H1 (cell line): Measurements from ENCODE around the gene ZBTB34. TPM values are rescaled to one million over a fixed set of nuclear protein-coding genes. Genes with fewer than 3 reads are reported as not detected.

Experiments used
- CTCF ChIA-PET: fragments of 300-600 bp; sonication (Branson Sonifier 250); formaldehyde crosslinking; loops from one replicate; lab custom pipeline; 2021; ENCODE audit not compliant: partially characterized antibody; lab: Charles Lee
- POLR2A ChIA-PET: fragments of 300-600 bp; sonication (Branson Sonifier 250); formaldehyde crosslinking; loops from one replicate; lab custom pipeline; 2021; ENCODE audit warnings: inconsistent platforms; ENCODE audit not compliant: partially characterized antibody; lab: Charles Lee
- DNase-seq, 2 experiments: peaks; one replicate each; pipeline versions ENCODE4 v3.0.0 to v3.0.0-alpha.2; 2010 to 2022; ENCODE audit warnings: low spot score in 2 of 2, low read depth in 1 of 2, mixed read lengths in 1 of 2
- FAIRE-seq: peaks from 2 replicates; lab custom pipeline; 2011; peaks lifted over from hg19 to GRCh38; lab: Jason Lieb, UNC
- H2AFZ ChIP-seq: 2 replicates; pipeline ENCODE4 v1.8.1; 2012; ENCODE audit warnings: low read length, inconsistent platforms
- H2AK5ac ChIP-seq: 2 replicates; pipeline ENCODE4 v1.6.1; 2013; ENCODE audit warnings: low read depth, low read length
- H2BK120ac ChIP-seq: replicated peaks from 2 replicates; pipeline ENCODE3; 2013; ENCODE audit warnings: low read depth, low read length, inconsistent platforms
- H2BK12ac ChIP-seq: 2 replicates; pipeline ENCODE4 v1.6.1; 2013; ENCODE audit warnings: low read depth, low read length
- H2BK15ac ChIP-seq: 2 replicates; pipeline ENCODE4 v1.6.1; 2013; ENCODE audit warnings: low read length
- H2BK20ac ChIP-seq: 2 replicates; pipeline ENCODE4 v1.6.1; 2013; ENCODE audit warnings: low read length
- H2BK5ac ChIP-seq: 2 replicates; pipeline ENCODE4 v1.6.1; 2013; ENCODE audit warnings: low read depth, low read length
- H3K14ac ChIP-seq: 2 replicates; pipeline ENCODE4 v1.6.1; 2013; ENCODE audit warnings: inconsistent platforms; ENCODE audit not compliant: insufficient read length
- H3K18ac ChIP-seq: 2 replicates; pipeline ENCODE4 v1.6.1; 2013; ENCODE audit warnings: low read length; ENCODE audit errors: extremely low read depth
- H3K23ac ChIP-seq: 2 replicates; pipeline ENCODE4 v1.6.1; 2013; ENCODE audit warnings: inconsistent platforms; ENCODE audit not compliant: insufficient read length
- H3K23me2 ChIP-seq: 2 replicates; pipeline ENCODE4 v1.6.1; 2013; ENCODE audit warnings: low read depth, low read length
- H3K27ac ChIP-seq: 2 replicates; pipeline ENCODE4 v1.6.1; 2011; ENCODE audit warnings: low read depth, low read length, inconsistent platforms
- H3K27me3 ChIP-seq, 4 experiments: replicated peaks in 1 of 4; 1 replicate in 1 of 4; 2 replicates in 3 of 4; pipeline versions ENCODE4 v1.6.1 to v1.8.1; 2011 to 2013; ENCODE audit warnings: low read length in 3 of 4, mild to moderate bottlenecking in 3 of 4, inconsistent platforms in 2 of 4, mixed read lengths in 2 of 4, moderate library complexity in 1 of 4; ENCODE audit not compliant: control insufficient read depth in 3 of 4, insufficient read depth in 3 of 4; ENCODE audit errors: extremely low read depth in 1 of 4
- H3K36me3 ChIP-seq, 4 experiments: 2 replicates each; pipeline versions ENCODE4 v1.6.1 to v1.8.1; 2011 to 2013; ENCODE audit warnings: mild to moderate bottlenecking in 4 of 4, low read length in 3 of 4, moderate library complexity in 2 of 4, control low read depth in 1 of 4, inconsistent platforms in 1 of 4; ENCODE audit not compliant: insufficient read depth in 4 of 4, control insufficient read depth in 2 of 4
- H3K4ac ChIP-seq: replicated peaks from 2 replicates; pipeline ENCODE3; 2013; ENCODE audit warnings: low read length, low read depth, mixed read lengths, inconsistent platforms; ENCODE audit not compliant: insufficient read length
- H3K4me1 ChIP-seq, 4 experiments: replicated peaks in 1 of 4; 1 replicate in 1 of 4; 2 replicates in 3 of 4; pipeline versions ENCODE4 v1.6.1 to v1.8.1; 2011 to 2013; ENCODE audit warnings: low read length in 3 of 4, inconsistent platforms in 2 of 4, mixed read lengths in 1 of 4; ENCODE audit not compliant: insufficient read depth in 4 of 4, control insufficient read depth in 3 of 4
- H3K4me2 ChIP-seq, 2 experiments: 2 replicates each; pipeline versions ENCODE4 v1.6.1 to v1.8.1; 2011 to 2013; ENCODE audit warnings: low read depth in 2 of 2, low read length in 2 of 2, control low read depth in 1 of 2, inconsistent platforms in 1 of 2, mild to moderate bottlenecking in 1 of 2; ENCODE audit not compliant: insufficient read depth in 1 of 2
- H3K4me3 ChIP-seq, 4 experiments: fragments of 200-600, 300-600 bp in 1 of 4; sonication (generic), shearing (Covaris generic), sonication (Bioruptor Twin) in 1 of 4; 2 replicates each; pipeline versions ENCODE4 v1.5.1 to v1.8.1; 2011 to 2016; ENCODE audit warnings: low read length in 4 of 4, low read depth in 3 of 4, control low read depth in 2 of 4, inconsistent platforms in 2 of 4, mild to moderate bottlenecking in 2 of 4, mixed read lengths in 1 of 4, moderate library complexity in 1 of 4; ENCODE audit not compliant: insufficient read depth in 2 of 4; ENCODE audit errors: extremely low read depth in 1 of 4
- H3K56ac ChIP-seq: replicated peaks from 2 replicates; pipeline ENCODE3; 2013; ENCODE audit warnings: low read depth, mild to moderate bottlenecking, mixed read lengths, low read length, inconsistent platforms; ENCODE audit not compliant: insufficient read length
- H3K79me1 ChIP-seq: 2 replicates; pipeline ENCODE4 v1.6.1; 2013; ENCODE audit warnings: low read depth, low read length, control low read depth
- H3K79me2 ChIP-seq, 2 experiments: 2 replicates each; pipeline versions ENCODE4 v1.6.1 to v1.8.1; 2012 to 2013; ENCODE audit warnings: low read length in 2 of 2, mild to moderate bottlenecking in 2 of 2, inconsistent platforms in 1 of 2; ENCODE audit not compliant: insufficient read depth in 2 of 2, control insufficient read depth in 1 of 2
- H3K9ac ChIP-seq, 4 experiments: replicated peaks in 1 of 4; 1 replicate in 1 of 4; 2 replicates in 3 of 4; pipeline versions ENCODE4 v1.6.1 to v1.8.1; 2011 to 2013; ENCODE audit warnings: low read depth in 3 of 4, low read length in 3 of 4, control low read depth in 2 of 4, mild to moderate bottlenecking in 2 of 4, moderate library complexity in 2 of 4, inconsistent platforms in 1 of 4; ENCODE audit errors: extremely low read depth in 1 of 4
- H3K9me3 ChIP-seq, 2 experiments: 2 replicates each; pipeline versions ENCODE4 v1.6.1 to v1.8.1; 2012 to 2013; ENCODE audit warnings: mild to moderate bottlenecking in 2 of 2, moderate library complexity in 2 of 2, control low read depth in 1 of 2, inconsistent platforms in 1 of 2, low read depth in 1 of 2, low read length in 1 of 2, mixed read lengths in 1 of 2; ENCODE audit not compliant: insufficient read depth in 2 of 2
- H4K20me1 ChIP-seq, 2 experiments: replicated peaks in 1 of 2; 2 replicates each; pipeline versions ENCODE3 to v1.8.1; 2011 to 2013; ENCODE audit warnings: inconsistent platforms in 2 of 2, low read length in 2 of 2, mild to moderate bottlenecking in 1 of 2; ENCODE audit not compliant: insufficient read depth in 2 of 2, control insufficient read depth in 1 of 2
- H4K5ac ChIP-seq: 2 replicates; pipeline ENCODE4 v1.6.1; 2013; ENCODE audit warnings: low read length, low read depth, mixed read lengths, inconsistent platforms; ENCODE audit not compliant: insufficient read length
- H4K8ac ChIP-seq: 2 replicates; pipeline ENCODE4 v1.8.0; 2013; ENCODE audit warnings: mild to moderate bottlenecking, moderate library complexity, low read length, inconsistent platforms; ENCODE audit not compliant: insufficient read depth; ENCODE audit errors: extremely low read depth
- H4K91ac ChIP-seq: replicated peaks from 2 replicates; pipeline ENCODE3; 2013; ENCODE audit warnings: low read length, mixed read lengths, inconsistent platforms; ENCODE audit not compliant: insufficient read length
- CTBP2 ChIP-seq: IDR thresholded peaks from 2 replicates; pipeline ENCODE4 v1.7.0; 2011; ENCODE audit warnings: borderline replicate concordance, mild to moderate bottlenecking, moderate library complexity, mixed read lengths, low read length; ENCODE audit not compliant: insufficient read depth, insufficient read length
- PHF8 ChIP-seq: fragments of 200-600 bp; sonication (generic); conservative IDR thresholded peaks from 2 replicates; pipeline ENCODE4 v1.7.1; 2012; ENCODE audit warnings: low read depth, mild to moderate bottlenecking, inconsistent platforms, low read length, moderate library complexity
- WGBS, 2 experiments: shearing (Covaris generic) in 1 of 2; methylation state at CpG; one replicate each; pipeline versions ENCODE4 v1.1.6 to v1.1.7; 2013 to 2015; ENCODE audit warnings: low lambda C conversion rate in 2 of 2, mixed read lengths in 2 of 2, inconsistent platforms in 1 of 2, low coverage in 1 of 2, missing lambda C conversion rate in 1 of 2; ENCODE audit not compliant: insufficient replicate concordance in 2 of 2, insufficient coverage in 1 of 2, insufficient read length in 1 of 2; ENCODE audit errors: extremely low coverage in 1 of 2, missing lambda C conversion rate in 1 of 2; 5-methylcytosine and 5-hydroxymethylcytosine counted together
- polyA plus RNA-seq, 7 experiments: library from polyadenylated mRNA; depleted of rRNA in 3 of 7; stranded (reverse) in 5 of 7; unstranded in 2 of 7; fragments of >200 nt in 5 of 7; fragments of 200-250 nt in 2 of 7; gene quantifications; 1 replicate in 5 of 7; 2 replicates in 1 of 7; 4 replicates in 1 of 7; pipeline versions ENCODE4 v1.2.1 to v1.2.3, GENCODE V29; 2011 to 2013; ENCODE audit warnings: missing spikeins in 2 of 7, mixed read lengths in 2 of 7
- total RNA-seq: library from RNA; stranded (reverse); fragmentation: NEBNext Ultra II Directional; extraction: Animal tissue kit (Norgen Biotek cat#: 25700); gene quantifications from 2 replicates; pipeline ENCODE4 v1.2.1, GENCODE V29; 2021

The ZBTB34 gene
- total and polyA plus RNA-seq, 2 of the 8 experiments (the other 6 are each of a cell fraction or from before 2014, with no cell fraction given) = 8.2 to 15.9 TPM

- Histone ChIP-seq H2AFZ (no peak overlapping the region), H2BK20ac (no peak overlapping the region), H3K79me1 (peaks cover 16% of the 10 kb centered on the region), H3K14ac (no peak overlapping the region), H2BK5ac (no peak overlapping the region), H3K27me3 (no peaks in the 10 kb centered on the region), H3K79me2 (peaks cover 5 to 77% of the 10 kb centered on the region in 2 experiments), H2AK5ac (no peak overlapping the region), H4K91ac (no peak overlapping the region), H3K56ac (no peak overlapping the region), H3K9me3 (no peaks in the 10 kb centered on the region), H3K23me2 (no peaks in the 10 kb centered on the region), H3K18ac (no peak overlapping the region), H4K5ac (no peak overlapping the region), H2BK15ac (no peak overlapping the region), H3K27ac (no peak overlapping the region), H4K20me1 (peaks cover 8 to 11% of the 10 kb centered on the region in 2 experiments), H3K9ac (no peak overlapping the region), H3K4me3 (no peak overlapping the region), H3K23ac (no peak overlapping the region), H2BK12ac (no peak overlapping the region), H3K4me2 (no peak overlapping the region), H3K4me1 (peaks cover 0 to 6% (median under 1%) of the 10 kb centered on the region in 4 experiments; a peak in 3 of 7 replicates), H3K4ac (no peak overlapping the region), H2BK120ac (no peak overlapping the region), H4K8ac (no peak overlapping the region), H3K36me3 (no peaks in the 10 kb centered on the region; a peak in 2 of 8 replicates)
- DNase-seq (no peak), FAIRE-seq (no peak)
- ChIA-PET POLR2A (interaction anchor here (0.8 to 1.5 kb wide), 3 partner anchors 9 to 16 kb away, joined by 3 read pairs; no protein-coding TSS in a partner anchor), CTCF (no interaction called here)
- TF ChIP-seq CTBP2 (no peak), PHF8 (no peak)
- 91% methylated on average over 4 of the region's 4 CpGs; no CpG with 5 or more reads in 1 of the 2 experiments for WGBS, 2 experiments
Observed at GRCh38 chr9:126872516-126872915, 12.1 kb downstream of the ZBTB34 start.
